IMR-90 (cell line): ENCODE data around the gene RASGRP3. TPM values are rescaled to one million over a fixed set of nuclear protein-coding genes. Genes with fewer than 3 reads are reported as not detected.

ENCODE experiments used
- ATAC-seq: fragments of 200-7000 bp; cut with Tn5 transposase; 2 replicates; pipeline ENCODE4 v1.9.1; 2020; ENCODE audit warnings: low read depth, mild to moderate bottlenecking, moderate library complexity
- BruUV-seq: library from RNA; stranded (reverse); fragments of 400-500 nt; replicated peaks from 2 replicates; lab custom pipeline; 2021; lab: Mats Ljungman, UMichigan
- CTCF ChIA-PET: fragments of 300-600 bp; formaldehyde crosslinking; extraction: SDS; loops from one replicate; lab custom pipeline; 2021; ENCODE audit warnings: antibody characterized with exemption; lab: Yijun Ruan, JAX
- POLR2A ChIA-PET: fragments of 300-600 bp; sonication (Branson Sonifier 250); formaldehyde crosslinking; loops from one replicate; lab custom pipeline; 2022; ENCODE audit warnings: antibody characterized with exemption; ENCODE audit not compliant: unreplicated experiment; lab: Charles Lee
- DNase-seq: peaks from one replicate; pipeline ENCODE4 v3.0.0; 2013
- H2AFZ ChIP-seq: replicated peaks from 2 replicates; pipeline ENCODE3; 2013; ENCODE audit warnings: low read length, mild to moderate bottlenecking; ENCODE audit not compliant: poor library complexity
- H2AK5ac ChIP-seq: 2 replicates; pipeline ENCODE4 v1.6.1; 2013; ENCODE audit warnings: low read depth, low read length, inconsistent platforms
- H2AK9ac ChIP-seq: replicated peaks from 2 replicates; pipeline ENCODE3; 2013; ENCODE audit warnings: mild to moderate bottlenecking, low read depth, low read length, moderate library complexity; ENCODE audit not compliant: poor library complexity
- H2BK120ac ChIP-seq: 2 replicates; pipeline ENCODE4 v1.6.1; 2013; ENCODE audit warnings: low read depth, low read length, inconsistent platforms
- H2BK15ac ChIP-seq: 3 replicates; pipeline ENCODE4 v1.6.1; 2013; ENCODE audit warnings: low read depth, low read length, inconsistent platforms
- H2BK20ac ChIP-seq: 2 replicates; pipeline ENCODE4 v1.6.1; 2013; ENCODE audit warnings: low read depth, mild to moderate bottlenecking, inconsistent platforms, low read length, moderate library complexity
- H2BK5ac ChIP-seq: 2 replicates; pipeline ENCODE4 v1.6.1; 2013; ENCODE audit warnings: mild to moderate bottlenecking, low read depth, low read length, inconsistent platforms; ENCODE audit not compliant: poor library complexity, severe bottlenecking
- H3K14ac ChIP-seq: replicated peaks from 2 replicates; pipeline ENCODE4 v1.6.1; 2013; ENCODE audit warnings: low read depth, low read length, inconsistent platforms
- H3K18ac ChIP-seq: 2 replicates; pipeline ENCODE4 v1.6.1; 2013; ENCODE audit warnings: low read depth, low read length, control low read depth
- H3K23ac ChIP-seq: 2 replicates; pipeline ENCODE4 v1.6.1; 2013; ENCODE audit warnings: low read depth, low read length, inconsistent platforms
- H3K27ac ChIP-seq: 2 replicates; pipeline ENCODE4 v1.5.1; 2013; ENCODE audit warnings: mild to moderate bottlenecking, control low read depth, low read length; ENCODE audit not compliant: insufficient read depth
- H3K27me3 ChIP-seq: 2 replicates; pipeline ENCODE4 v1.6.1; 2013; ENCODE audit warnings: low read length; ENCODE audit not compliant: control insufficient read depth, insufficient read depth
- H3K36me3 ChIP-seq: 2 replicates; pipeline ENCODE4 v1.6.1; 2013; ENCODE audit warnings: low read length, mixed read lengths; ENCODE audit not compliant: control insufficient read depth, insufficient read depth
- H3K4ac ChIP-seq: 2 replicates; pipeline ENCODE4 v1.6.1; 2013; ENCODE audit warnings: low read depth, low read length, inconsistent platforms
- H3K4me1 ChIP-seq: 2 replicates; pipeline ENCODE4 v1.6.1; 2013; ENCODE audit warnings: low read length, mixed read lengths; ENCODE audit not compliant: control insufficient read depth, insufficient read depth
- H3K4me2 ChIP-seq: 2 replicates; pipeline ENCODE4 v1.6.1; 2013; ENCODE audit warnings: low read depth, mild to moderate bottlenecking, control low read depth, low read length, moderate library complexity
- H3K4me3 ChIP-seq: 2 replicates; pipeline ENCODE4 v1.5.1; 2013; ENCODE audit warnings: low read depth, mild to moderate bottlenecking, control low read depth, low read length, moderate library complexity; ENCODE audit not compliant: insufficient read depth
- H3K56ac ChIP-seq: 2 replicates; pipeline ENCODE4 v1.6.1; 2013; ENCODE audit warnings: low read length, inconsistent platforms; ENCODE audit not compliant: insufficient read depth; ENCODE audit errors: extremely low read depth
- H3K79me1 ChIP-seq, 2 experiments: 2 replicates each; pipeline ENCODE4 v1.6.1; 2013; ENCODE audit warnings: low read length in 2 of 2, inconsistent platforms in 1 of 2, low read depth in 1 of 2
- H3K9ac ChIP-seq: 2 replicates; pipeline ENCODE4 v1.6.1; 2013; ENCODE audit warnings: low read depth, low read length, control low read depth
- H3K9me1 ChIP-seq: 2 replicates; pipeline ENCODE4 v1.6.1; 2013; ENCODE audit warnings: low read length, inconsistent platforms; ENCODE audit not compliant: insufficient read depth
- H3K9me3 ChIP-seq: 2 replicates; pipeline ENCODE4 v1.6.1; 2013; ENCODE audit warnings: low read length; ENCODE audit not compliant: control insufficient read depth, insufficient read depth
- H4K20me1 ChIP-seq: 2 replicates; pipeline ENCODE4 v1.6.1; 2013; ENCODE audit warnings: low read length, inconsistent platforms; ENCODE audit not compliant: insufficient read depth
- H4K5ac ChIP-seq: 2 replicates; pipeline ENCODE4 v1.6.1; 2013; ENCODE audit warnings: mild to moderate bottlenecking, low read depth, low read length, control low read depth
- H4K8ac ChIP-seq, 2 experiments: 2 replicates each; pipeline ENCODE4 v1.6.1; 2013; ENCODE audit warnings: low read depth in 2 of 2, low read length in 2 of 2, control low read depth in 1 of 2, inconsistent platforms in 1 of 2
- H4K91ac ChIP-seq: 2 replicates; pipeline ENCODE4 v1.6.1; 2013; ENCODE audit warnings: low read depth, low read length, inconsistent platforms; ENCODE audit not compliant: insufficient read depth
- CEBPB ChIP-seq: IDR thresholded peaks from 2 replicates; pipeline ENCODE4 v1.6.1; 2012; ENCODE audit warnings: low read depth, low read length, improper control_type of control experiment
- FOS ChIP-seq: fragments of 150-350 bp; IDR thresholded peaks from 2 replicates; pipeline ENCODE4 v1.6.1; 2016; ENCODE audit warnings: low read depth, low read length
- MAFK ChIP-seq: IDR thresholded peaks from 2 replicates; pipeline ENCODE4 v1.6.1; 2012; ENCODE audit warnings: low read depth, low read length, improper control_type of control experiment
- MXI1 ChIP-seq: IDR thresholded peaks from 2 replicates; pipeline ENCODE4 v1.6.1; 2012; ENCODE audit warnings: low read depth, mild to moderate bottlenecking, low read length, moderate library complexity, borderline replicate concordance
- POLR2A ChIP-seq: IDR thresholded peaks from 2 replicates; pipeline ENCODE4 v1.6.1; 2012; ENCODE audit warnings: mild to moderate bottlenecking, low read depth, low read length
- RAD21 ChIP-seq: IDR thresholded peaks from 2 replicates; pipeline ENCODE4 v1.6.1; 2012; ENCODE audit warnings: low read length, improper control_type of control experiment
- RCOR1 ChIP-seq: IDR thresholded peaks from 2 replicates; pipeline ENCODE4 v1.6.1; 2012; ENCODE audit warnings: mild to moderate bottlenecking, low read length, improper control_type of control experiment; ENCODE audit not compliant: insufficient replicate concordance
- SMC3 ChIP-seq: fragments of 150-350 bp; IDR thresholded peaks from 2 replicates; pipeline ENCODE4 v1.6.1; 2016; ENCODE audit warnings: low read depth, mild to moderate bottlenecking, antibody characterized with exemption, low read length, moderate library complexity
- WGBS, 2 experiments: methylation state at CpG; one replicate each; pipeline versions ENCODE4 v1.1.5 to v1.1.7; 2013; ENCODE audit warnings: missing lambda C conversion rate in 2 of 2; ENCODE audit not compliant: insufficient read length in 1 of 2; ENCODE audit errors: extremely low coverage in 2 of 2; 5-methylcytosine and 5-hydroxymethylcytosine counted together
- dilution Hi-C: fragments of 300-500 bp; cut with HindIII; formaldehyde crosslinking; loops from one replicate; pipeline ENCODE4 v1.14.3; 2018; ENCODE audit warnings: low sequenced_read_pairs; ENCODE audit not compliant: unreplicated experiment
- in situ Hi-C: fragments of 300-500 bp; cut with MboI; formaldehyde crosslinking; loops from 3 replicates; pipeline ENCODE4 v1.14.3; 2019; ENCODE audit warnings: low sequenced_read_pairs, inconsistent platforms, mixed read lengths
- intact Hi-C: fragments of 100-400 bp; cut with micrococcal nuclease; formaldehyde crosslinking; loops from 2 replicates; pipeline ENCODE4 v1.10.0; 2022
- polyA plus RNA-seq, 3 experiments: library from polyadenylated mRNA; depleted of rRNA; stranded (reverse); fragments of >200 nt; gene quantifications; 2 replicates each; pipeline ENCODE4 v1.2.3, GENCODE V29; 2012; ENCODE audit warnings: low replicate concordance in 1 of 3
- total RNA-seq: library from RNA; depleted of rRNA; stranded (reverse); fragments of >200 nt; gene quantifications from 2 replicates; pipeline ENCODE4 v1.2.3, GENCODE V29; 2012
- TF ChIP-seq, protein P1 (sequence below): fragments of 150-350 bp; IDR thresholded peaks from 2 replicates; pipeline ENCODE4 v1.6.1; 2017; ENCODE audit warnings: mild to moderate bottlenecking, antibody characterized with exemption, low read length, low read depth

Gene RASGRP3
- total and polyA plus RNA-seq, 2 of the 4 experiments (the other 2 are of a cell fraction), result 1.7 to 3.0 TPM

DNA sequence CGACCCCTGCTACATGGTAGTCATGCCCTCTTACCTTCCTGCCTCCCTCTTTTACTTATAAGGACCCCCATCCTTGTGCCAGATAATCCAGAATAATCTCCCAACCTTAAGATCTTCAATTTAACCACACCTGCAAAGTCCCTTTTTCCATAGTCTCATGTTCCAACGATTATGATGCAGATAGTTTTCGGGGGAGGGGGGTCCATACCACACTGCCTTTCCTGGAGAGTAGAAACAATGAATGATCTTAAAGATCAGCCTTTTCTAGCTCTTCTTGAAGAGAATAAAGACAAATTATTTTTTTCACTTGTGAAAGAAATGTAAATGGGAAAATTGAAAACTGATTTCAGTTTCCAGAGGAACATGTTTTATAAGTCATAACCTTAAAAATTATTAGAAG lies 127.0 kb downstream of the RASGRP3 start:
- ATAC-seq, result no peak
- Histone ChIP-seq H2AFZ (no peak overlapping the region), H3K4me1 (peaks cover 3% of the 10 kb centered on the region; the same call in 1 of the 2 replicates), H3K9me1 (peaks cover 4% of the 10 kb centered on the region; the same call in 1 of the 2 replicates), H2AK5ac (no peak overlapping the region), H3K9ac (no peak overlapping the region), H3K4me2 (no peak overlapping the region), H3K4me3 (no peak overlapping the region), H2BK120ac (no peak overlapping the region), H4K5ac (no peak overlapping the region), H3K23ac (no peak overlapping the region), H4K20me1 (no peaks in the 10 kb centered on the region), H3K79me1 (peaks cover 0 to 6% of the 10 kb centered on the region in 2 experiments; a peak in 3 of 4 replicates), H3K27ac (no peak overlapping the region), H3K36me3 (no peaks in the 10 kb centered on the region), H4K91ac (no peak overlapping the region), H4K8ac (no peak overlapping the region), H3K14ac (no peak overlapping the region), H2BK15ac (no peak overlapping the region), H3K9me3 (no peaks in the 10 kb centered on the region), H2BK20ac (no peak overlapping the region), H3K18ac (no peak overlapping the region), H3K4ac (no peak overlapping the region), H2AK9ac (no peak overlapping the region), H2BK5ac (no peak overlapping the region), H3K56ac (no peak overlapping the region), H3K27me3 (no peaks in the 10 kb centered on the region)
- BruUV-seq, result no TSS peak
- intact Hi-C loops (no loop called here), in situ Hi-C loops (no loop called here), dilution Hi-C loops (no loop called here)
- TF ChIP-seq RAD21 (no peak), SMC3 (no peak), POLR2A (no peak), FOS (no peak), MXI1 (no peak), MAFK (no peak), CEBPB (no peak), RCOR1 (no peak)
- TF ChIP-seq, protein P1, sequence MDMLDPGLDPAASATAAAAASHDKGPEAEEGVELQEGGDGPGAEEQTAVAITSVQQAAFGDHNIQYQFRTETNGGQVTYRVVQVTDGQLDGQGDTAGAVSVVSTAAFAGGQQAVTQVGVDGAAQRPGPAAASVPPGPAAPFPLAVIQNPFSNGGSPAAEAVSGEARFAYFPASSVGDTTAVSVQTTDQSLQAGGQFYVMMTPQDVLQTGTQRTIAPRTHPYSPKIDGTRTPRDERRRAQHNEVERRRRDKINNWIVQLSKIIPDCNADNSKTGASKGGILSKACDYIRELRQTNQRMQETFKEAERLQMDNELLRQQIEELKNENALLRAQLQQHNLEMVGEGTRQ, result no peak
- DNase-seq, result no peak
- ChIA-PET POLR2A (no interaction called here), CTCF (no interaction called here)
- WGBS, 2 experiments, result 60% methylated on average over 1 of the region's 3 CpGs; no CpG with 5 or more reads in 1 of the 2 experiments
